ENCODE measurements around the gene DENND1A.

- TF ChIP-seq ZNF331 (CRISPR knock-in tag; IDR thresholded peaks at IDR 0.05; ENCODE audit: low read depth) (no peak), POLR2AphosphoS5 (IDR thresholded peaks at IDR 0.05; ENCODE audit: low read depth) (no peak), CTCF (conservative IDR thresholded peaks at IDR 0.05; ENCODE audit: low read depth in 2 of 2) (no peak), EZH2 (IDR thresholded peaks at IDR 0.05; ENCODE audit: low read depth, unreplicated experiment) (no peak), EZH2phosphoT487 (IDR thresholded peaks at IDR 0.05; ENCODE audit: unreplicated experiment) (no peak), ZNF114 (CRISPR knock-in tag; IDR thresholded peaks at IDR 0.05) (no peak)
Measured at GRCh38 chr9:123486431-123486830, 443.5 kb downstream of the DENND1A start.
